GM10847 (cell line): ENCODE results near the gene LDHAL6A.

Experiments
- POLR2A ChIP-seq: IDR thresholded peaks from 2 replicates; pipeline ENCODE4 v1.6.1; 2011; ENCODE audit not compliant: insufficient read length; ENCODE audit errors: extremely low read depth

The LDHAL6A gene

GRCh38 chr11:18455686-18456372 lies at the start of gene LDHAL6A:
Gene LDHAL6A (plus strand): TSS chr11:18455856. CDS start chr11:18456681, 825 bp downstream.
- no peak for TF ChIP-seq POLR2A

DNA sequence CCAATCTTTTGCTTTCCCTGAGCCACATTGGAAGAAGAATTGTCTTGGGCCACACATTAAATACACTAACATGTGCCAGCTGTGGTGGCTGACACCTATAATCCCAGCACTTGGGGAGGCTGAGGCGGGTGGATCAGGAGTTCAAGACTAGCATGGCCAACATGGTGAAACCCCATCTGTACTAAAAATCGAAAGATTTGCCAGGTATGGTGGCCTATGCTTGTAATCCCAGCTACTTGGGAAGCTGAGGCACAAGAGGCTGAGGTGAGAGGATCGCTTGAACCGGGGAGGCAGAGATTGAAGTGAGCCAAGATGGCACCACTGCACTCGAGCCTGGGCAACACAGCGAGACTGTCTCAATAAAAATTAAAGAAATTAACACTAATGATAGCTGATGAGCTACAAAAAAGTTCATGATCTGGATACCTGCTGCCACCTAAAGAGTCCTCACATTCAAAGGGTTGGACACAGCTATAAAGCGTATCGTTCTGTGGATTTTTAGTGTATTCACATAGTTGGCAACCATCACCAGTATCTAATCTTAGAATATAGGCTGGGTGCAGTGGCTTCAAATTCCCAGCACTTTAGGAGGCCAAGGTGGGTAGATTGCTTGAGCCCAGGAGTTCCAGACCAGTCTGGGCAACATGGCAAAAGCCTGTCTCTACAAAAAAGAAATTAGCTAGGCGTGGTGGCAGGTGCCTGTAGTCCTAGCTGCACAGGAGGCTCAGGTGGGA lies 46.9 kb upstream of the LDHAL6A start:
- TF ChIP-seq POLR2A, result no peak

- TF ChIP-seq POLR2A, result no peak
These were observed 39.2 kb upstream of the LDHAL6A start for GRCh38 chr11:18416459-18416858.

GRCh38 chr11:18419040-18419439 lies 36.6 kb upstream of the LDHAL6A start:
- TF ChIP-seq POLR2A, result no peak

GRCh38 chr11:18420067-18420466 lies 35.6 kb upstream of the LDHAL6A start:
- TF ChIP-seq POLR2A, result no peak

GRCh38 chr11:18427240-18427639 lies 28.4 kb upstream of the LDHAL6A start:
- TF ChIP-seq POLR2A, result no peak

- TF ChIP-seq POLR2A, result no peak
These were observed 26.3 kb upstream of the LDHAL6A start for GRCh38 chr11:18429332-18429731.

GRCh38 chr11:18438691-18439090 lies 17.0 kb upstream of the LDHAL6A start:
- TF ChIP-seq POLR2A, result no peak

DNA sequence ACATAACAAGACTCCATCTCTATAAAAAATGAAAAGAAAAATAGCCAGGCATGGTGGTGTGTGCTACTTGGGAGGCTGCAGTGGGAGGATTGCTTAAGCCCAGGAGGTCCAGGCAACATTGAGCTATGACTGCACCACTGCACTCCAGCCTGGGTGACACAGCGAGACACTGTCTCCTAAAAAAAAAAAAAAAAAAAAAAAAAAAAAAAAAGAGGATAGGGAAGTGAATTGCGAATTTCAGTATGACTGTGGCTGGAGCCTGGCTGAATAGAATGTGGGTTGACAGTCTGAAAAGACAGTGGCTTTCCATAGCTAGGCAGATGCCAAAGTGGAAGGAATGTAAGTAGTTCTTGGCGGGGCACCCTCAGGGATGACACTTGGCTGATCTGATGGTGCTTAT lies 6.4 kb upstream of the LDHAL6A start:
- no peak for TF ChIP-seq POLR2A

GRCh38 chr11:18452927-18453326 lies 2.7 kb upstream of the LDHAL6A start:
- no peak for TF ChIP-seq POLR2A

DNA sequence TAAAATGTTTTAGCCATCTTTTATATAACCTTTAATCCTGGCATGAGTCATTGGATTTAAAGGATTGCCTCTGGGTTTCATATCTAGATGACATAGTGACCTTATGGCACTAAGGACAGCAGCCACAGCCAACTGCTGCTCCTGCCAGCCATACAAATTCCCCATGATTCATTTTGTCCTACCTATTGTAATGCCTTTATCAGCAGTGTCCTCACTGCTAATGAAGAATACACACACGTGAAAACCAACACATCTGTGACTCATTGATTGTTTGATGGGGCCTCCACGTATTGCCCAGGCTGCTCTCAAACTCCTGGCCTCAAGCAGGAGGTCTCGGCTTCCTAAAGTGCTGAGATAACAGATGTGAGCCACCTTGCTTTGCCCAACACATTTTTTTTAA lies 1.8 kb downstream of the LDHAL6A start:
- no peak for TF ChIP-seq POLR2A

DNA sequence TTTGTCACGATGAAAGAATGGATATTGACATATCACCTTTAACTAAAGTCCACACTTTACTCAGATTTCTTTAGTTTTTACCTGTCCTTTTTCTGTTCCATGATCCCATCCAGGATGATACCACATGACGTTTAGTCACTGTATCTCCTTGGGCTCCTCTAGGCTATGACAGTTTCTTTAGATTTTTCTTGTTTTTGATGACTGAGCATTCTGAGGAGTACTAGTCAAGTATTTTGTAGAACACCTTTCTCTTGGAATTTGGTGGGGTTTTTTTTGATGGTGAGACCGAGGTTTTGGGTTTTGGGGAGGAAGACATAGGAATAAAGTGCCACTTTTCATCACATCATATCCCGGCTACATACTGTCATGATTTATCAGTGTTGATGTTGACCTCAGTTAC lies 4.0 kb downstream of the LDHAL6A start:
- TF ChIP-seq POLR2A, result no peak

DNA sequence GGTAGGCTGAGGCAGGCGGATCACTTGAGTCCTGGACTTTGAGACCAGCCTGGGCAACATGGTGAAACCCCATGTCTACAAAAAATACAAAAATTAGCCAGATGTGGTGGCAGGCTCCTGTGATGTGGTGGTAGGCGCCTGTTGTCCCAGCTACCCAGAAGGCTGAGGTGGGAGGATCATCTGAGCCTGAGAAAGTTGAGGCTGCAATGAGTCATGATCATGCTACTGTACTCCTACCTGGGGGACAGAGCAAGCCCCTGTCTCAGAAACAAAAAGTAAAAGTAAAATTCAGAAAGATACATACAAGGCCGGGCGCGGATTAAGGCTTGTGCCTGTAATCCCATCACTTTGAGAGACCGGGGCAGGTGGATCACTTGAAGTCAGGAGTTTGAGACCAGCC lies 6.3 kb downstream of the LDHAL6A start:
- TF ChIP-seq POLR2A, result no peak

DNA sequence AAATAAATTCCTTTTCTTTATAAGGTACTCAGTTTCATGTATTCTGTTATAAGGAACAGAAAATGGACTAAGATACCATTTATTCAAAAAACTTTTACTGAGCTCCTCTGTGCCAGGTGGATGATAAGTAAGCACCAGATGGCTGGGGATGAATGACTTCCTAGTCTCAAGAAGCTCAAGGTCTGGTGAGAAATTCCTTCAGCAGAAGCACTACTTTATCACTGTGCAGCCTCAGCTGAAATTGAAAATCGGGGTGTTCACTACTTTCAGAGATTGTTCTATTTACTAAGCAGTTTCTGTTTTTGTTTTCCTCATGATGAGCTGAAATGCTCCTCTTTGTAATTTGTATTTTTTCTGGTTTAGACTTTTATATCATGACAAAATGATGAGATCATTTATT lies 7.8 kb downstream of the LDHAL6A start:
- no peak for TF ChIP-seq POLR2A

DNA sequence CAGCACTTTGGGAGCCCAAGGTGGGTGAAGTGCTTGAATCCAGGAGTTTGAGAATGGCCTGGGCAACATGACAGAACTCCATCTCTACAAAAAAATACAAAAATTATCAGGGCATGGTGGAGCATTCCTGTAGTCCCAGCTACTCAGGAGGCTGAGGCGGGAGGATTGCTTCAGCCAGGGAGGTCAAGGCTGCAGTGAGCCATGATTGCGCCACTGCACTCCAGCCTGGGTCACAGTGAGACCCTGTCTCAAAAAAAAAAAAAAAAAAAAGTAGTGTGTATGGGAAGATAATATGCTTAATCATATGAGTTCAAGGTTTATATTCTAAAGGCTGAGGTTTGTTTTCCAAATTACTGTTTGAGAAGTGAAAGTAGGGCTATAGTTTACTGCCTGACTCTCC lies 10.7 kb downstream of the LDHAL6A start:
- no peak for TF ChIP-seq POLR2A

DNA sequence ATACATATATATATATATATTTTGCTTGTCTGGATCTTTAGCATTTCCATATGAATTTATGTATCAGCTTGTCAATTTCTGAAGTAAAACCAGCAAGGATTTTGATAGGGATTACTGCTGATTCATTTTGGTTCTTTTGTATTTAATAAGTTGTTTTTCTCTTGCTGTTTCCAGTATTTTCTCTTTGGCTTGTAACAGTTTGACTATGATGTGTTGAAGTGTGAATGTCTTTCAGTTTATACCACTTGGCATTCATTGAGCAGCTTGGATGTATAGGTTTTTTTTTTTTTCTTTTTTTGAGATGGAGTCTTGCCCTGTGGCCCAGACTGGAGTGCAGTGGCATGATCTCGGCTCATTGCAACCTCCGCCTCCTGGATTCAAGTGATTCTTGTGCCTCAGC lies 12.4 kb downstream of the LDHAL6A start:
- no peak for TF ChIP-seq POLR2A

- TF ChIP-seq POLR2A, result no peak
These were observed 13.3 kb downstream of the LDHAL6A start for GRCh38 chr11:18468961-18469360.
